HepG2 (cell line): Measurements from ENCODE around the gene KIZ. TPM values are rescaled to one million over a fixed set of nuclear protein-coding genes. Genes with fewer than 3 reads are reported as not detected.

Experiments
- ATF7-NPFF ChIP-seq: sonication (generic); formaldehyde crosslinking; IDR thresholded peaks from 2 replicates; pipeline ENCODE4 v1.8.1; 2023; ENCODE audit warnings: mild to moderate bottlenecking, low read depth, missing genetic modification reagents, moderate library complexity
- FIP1L1 ChIP-seq: fragments of 200-400 bp; formaldehyde crosslinking; IDR thresholded peaks from 2 replicates; pipeline ENCODE4 v1.6.1; 2018; ENCODE audit warnings: low read depth, mild to moderate bottlenecking, low read length, moderate library complexity, borderline replicate concordance; ENCODE audit not compliant: insufficient read depth
- FOXO1 ChIP-seq: sonication (generic); formaldehyde crosslinking; IDR thresholded peaks from 2 replicates; pipeline ENCODE4 v1.4.0; 2020; ENCODE audit warnings: missing genetic modification reagents
- HNF1B ChIP-seq: sonication (generic); formaldehyde crosslinking; IDR thresholded peaks from 2 replicates; pipeline ENCODE4 v1.5.1; 2020; ENCODE audit warnings: mild to moderate bottlenecking, moderate library complexity, missing genetic modification reagents
- KAT7 ChIP-seq: IDR thresholded peaks from 2 replicates; pipeline ENCODE4 v1.6.1; 2018; ENCODE audit warnings: borderline replicate concordance, missing compliant biosample characterization
- KDM4B ChIP-seq: sonication (generic); formaldehyde crosslinking; IDR thresholded peaks from 2 replicates; pipeline ENCODE4 v1.4.0; 2020; ENCODE audit warnings: missing genetic modification reagents
- ZFP82 ChIP-seq: sonication (generic); formaldehyde crosslinking; IDR thresholded peaks from 2 replicates; pipeline ENCODE4 v1.5.1; 2020; ENCODE audit warnings: mild to moderate bottlenecking, missing genetic modification reagents, borderline replicate concordance
- ZNF101 ChIP-seq: sonication (generic); formaldehyde crosslinking; IDR thresholded peaks from 2 replicates; pipeline ENCODE4 v1.4.0; 2020; ENCODE audit warnings: mild to moderate bottlenecking, low read depth, missing genetic modification reagents, borderline replicate concordance
- ZNF12 ChIP-seq: sonication (generic); formaldehyde crosslinking; IDR thresholded peaks from 2 replicates; pipeline ENCODE4 v1.5.0; 2020; ENCODE audit warnings: missing genetic modification reagents
- ZNF253 ChIP-seq: sonication (generic); formaldehyde crosslinking; IDR thresholded peaks from 2 replicates; pipeline ENCODE4 v1.8.0; 2022; ENCODE audit warnings: mild to moderate bottlenecking, missing genetic modification reagents, borderline replicate concordance
- ZNF264 ChIP-seq: sonication (generic); formaldehyde crosslinking; IDR thresholded peaks from 2 replicates; pipeline ENCODE4 v1.4.0; 2020; ENCODE audit warnings: missing genetic modification reagents
- ZNF292 ChIP-seq: sonication (generic); formaldehyde crosslinking; IDR thresholded peaks from 2 replicates; pipeline ENCODE4 v1.8.1; 2022; ENCODE audit warnings: mild to moderate bottlenecking, low read depth, missing genetic modification reagents, borderline replicate concordance
- ZNF562 ChIP-seq: sonication (generic); formaldehyde crosslinking; IDR thresholded peaks from 2 replicates; pipeline ENCODE4 v1.8.0; 2022; ENCODE audit warnings: missing genetic modification reagents, borderline replicate concordance
- ZNF605 ChIP-seq: sonication (generic); formaldehyde crosslinking; IDR thresholded peaks from 2 replicates; pipeline ENCODE4 v1.8.0; 2022; ENCODE audit warnings: mild to moderate bottlenecking, missing genetic modification reagents
- ZNF619 ChIP-seq: sonication (generic); formaldehyde crosslinking; IDR thresholded peaks from 2 replicates; pipeline ENCODE4 v1.4.0; 2020; ENCODE audit warnings: mild to moderate bottlenecking, missing genetic modification reagents
- ZNF800 ChIP-seq: sonication (generic); formaldehyde crosslinking; IDR thresholded peaks from 2 replicates; pipeline ENCODE4 v1.4.0; 2020; ENCODE audit warnings: missing genetic modification reagents
- polyA plus RNA-seq, 8 experiments: library from polyadenylated mRNA; depleted of rRNA in 3 of 8; stranded (reverse) in 7 of 8; unstranded in 1 of 8; fragments of >200 nt; fragmentation: Illumina TruSeq in 4 of 8; extraction: Trizol in 4 of 8; gene quantifications; 2 replicates each; pipeline versions ENCODE4 v1.2.1 to v1.2.3, GENCODE V29; 2011 to 2016; ENCODE audit warnings: low read depth in 4 of 8, missing spikeins in 1 of 8, mixed read lengths in 1 of 8; ENCODE audit not compliant: insufficient read depth in 1 of 8
- total RNA-seq, 5 experiments: library from RNA; depleted of rRNA; stranded (reverse); fragments of >200 nt; fragmentation: Illumina TruSeq; extraction: Trizol; gene quantifications; 2 replicates each; pipeline ENCODE4 v1.2.3, GENCODE V29; 2016; ENCODE audit warnings: low read depth in 1 of 5
- TF ChIP-seq, protein P1 (sequence below): sonication (generic); formaldehyde crosslinking; IDR thresholded peaks from 2 replicates; pipeline ENCODE4 v1.9.0; 2021; ENCODE audit warnings: mild to moderate bottlenecking, missing genetic modification reagents
- TF ChIP-seq, protein P2 (sequence below): sonication (generic); formaldehyde crosslinking; IDR thresholded peaks from 2 replicates; pipeline ENCODE4 v1.4.0; 2020; ENCODE audit warnings: missing genetic modification reagents; ENCODE audit errors: not compliant biosample characterization

KIZ gene
- total and polyA plus RNA-seq, 2 of the 13 experiments (the other 11 are each of a cell fraction or from before 2014, with no cell fraction given): 46.3 to 114 TPM

GRCh38 chr20:21280522-21281016 is 154.7 kb downstream of the KIZ start (continued):
- TF ChIP-seq, protein P1, sequence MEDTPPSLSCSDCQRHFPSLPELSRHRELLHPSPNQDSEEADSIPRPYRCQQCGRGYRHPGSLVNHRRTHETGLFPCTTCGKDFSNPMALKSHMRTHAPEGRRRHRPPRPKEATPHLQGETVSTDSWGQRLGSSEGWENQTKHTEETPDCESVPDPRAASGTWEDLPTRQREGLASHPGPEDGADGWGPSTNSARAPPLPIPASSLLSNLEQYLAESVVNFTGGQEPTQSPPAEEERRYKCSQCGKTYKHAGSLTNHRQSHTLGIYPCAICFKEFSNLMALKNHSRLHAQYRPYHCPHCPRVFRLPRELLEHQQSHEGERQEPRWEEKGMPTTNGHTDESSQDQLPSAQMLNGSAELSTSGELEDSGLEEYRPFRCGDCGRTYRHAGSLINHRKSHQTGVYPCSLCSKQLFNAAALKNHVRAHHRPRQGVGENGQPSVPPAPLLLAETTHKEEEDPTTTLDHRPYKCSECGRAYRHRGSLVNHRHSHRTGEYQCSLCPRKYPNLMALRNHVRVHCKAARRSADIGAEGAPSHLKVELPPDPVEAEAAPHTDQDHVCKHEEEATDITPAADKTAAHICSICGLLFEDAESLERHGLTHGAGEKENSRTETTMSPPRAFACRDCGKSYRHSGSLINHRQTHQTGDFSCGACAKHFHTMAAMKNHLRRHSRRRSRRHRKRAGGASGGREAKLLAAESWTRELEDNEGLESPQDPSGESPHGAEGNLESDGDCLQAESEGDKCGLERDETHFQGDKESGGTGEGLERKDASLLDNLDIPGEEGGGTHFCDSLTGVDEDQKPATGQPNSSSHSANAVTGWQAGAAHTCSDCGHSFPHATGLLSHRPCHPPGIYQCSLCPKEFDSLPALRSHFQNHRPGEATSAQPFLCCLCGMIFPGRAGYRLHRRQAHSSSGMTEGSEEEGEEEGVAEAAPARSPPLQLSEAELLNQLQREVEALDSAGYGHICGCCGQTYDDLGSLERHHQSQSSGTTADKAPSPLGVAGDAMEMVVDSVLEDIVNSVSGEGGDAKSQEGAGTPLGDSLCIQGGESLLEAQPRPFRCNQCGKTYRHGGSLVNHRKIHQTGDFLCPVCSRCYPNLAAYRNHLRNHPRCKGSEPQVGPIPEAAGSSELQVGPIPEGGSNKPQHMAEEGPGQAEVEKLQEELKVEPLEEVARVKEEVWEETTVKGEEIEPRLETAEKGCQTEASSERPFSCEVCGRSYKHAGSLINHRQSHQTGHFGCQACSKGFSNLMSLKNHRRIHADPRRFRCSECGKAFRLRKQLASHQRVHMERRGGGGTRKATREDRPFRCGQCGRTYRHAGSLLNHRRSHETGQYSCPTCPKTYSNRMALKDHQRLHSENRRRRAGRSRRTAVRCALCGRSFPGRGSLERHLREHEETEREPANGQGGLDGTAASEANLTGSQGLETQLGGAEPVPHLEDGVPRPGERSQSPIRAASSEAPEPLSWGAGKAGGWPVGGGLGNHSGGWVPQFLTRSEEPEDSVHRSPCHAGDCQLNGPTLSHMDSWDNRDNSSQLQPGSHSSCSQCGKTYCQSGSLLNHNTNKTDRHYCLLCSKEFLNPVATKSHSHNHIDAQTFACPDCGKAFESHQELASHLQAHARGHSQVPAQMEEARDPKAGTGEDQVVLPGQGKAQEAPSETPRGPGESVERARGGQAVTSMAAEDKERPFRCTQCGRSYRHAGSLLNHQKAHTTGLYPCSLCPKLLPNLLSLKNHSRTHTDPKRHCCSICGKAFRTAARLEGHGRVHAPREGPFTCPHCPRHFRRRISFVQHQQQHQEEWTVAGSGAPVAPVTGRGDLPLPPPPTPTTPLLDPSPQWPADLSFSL (CRISPR knock-in tag): no peak
- no peak for TF ChIP-seq KDM4B
- TF ChIP-seq ZFP82: no peak
- no peak for TF ChIP-seq FIP1L1
- no peak for TF ChIP-seq ZNF264 (CRISPR knock-in tag)
- TF ChIP-seq ZNF101 (CRISPR knock-in tag): no peak
- TF ChIP-seq KAT7 (CRISPR knock-in tag): no peak
- TF ChIP-seq FOXO1 (CRISPR knock-in tag): peak; percentile 74; the same call in 1 of the 2 replicates
- TF ChIP-seq ZNF800 (CRISPR knock-in tag): no peak
- no peak for TF ChIP-seq ZNF619 (CRISPR knock-in tag)
- no peak for TF ChIP-seq ZNF562 (CRISPR knock-in tag)
- TF ChIP-seq ZNF605: peak; percentile 58; the same call in 1 of the 2 replicates
- TF ChIP-seq HNF1B (CRISPR knock-in tag): peak; percentile 78
- no peak for TF ChIP-seq ZNF12 (CRISPR knock-in tag)
- TF ChIP-seq ATF7-NPFF (CRISPR knock-in tag): no peak
- TF ChIP-seq ZNF253 (CRISPR knock-in tag): no peak
- peak; percentile 67; the same call in 1 of the 2 replicates for TF ChIP-seq ZNF292 (CRISPR knock-in tag)
- TF ChIP-seq, protein P2, sequence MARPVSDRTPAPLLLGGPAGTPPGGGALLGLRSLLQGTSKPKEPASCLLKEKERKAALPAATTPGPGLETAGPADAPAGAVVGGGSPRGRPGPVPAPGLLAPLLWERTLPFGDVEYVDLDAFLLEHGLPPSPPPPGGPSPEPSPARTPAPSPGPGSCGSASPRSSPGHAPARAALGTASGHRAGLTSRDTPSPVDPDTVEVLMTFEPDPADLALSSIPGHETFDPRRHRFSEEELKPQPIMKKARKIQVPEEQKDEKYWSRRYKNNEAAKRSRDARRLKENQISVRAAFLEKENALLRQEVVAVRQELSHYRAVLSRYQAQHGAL (CRISPR knock-in tag): no peak
